MCF 10A (cell line): ENCODE measurements around the gene OR4F6. TPM values are rescaled to one million over a fixed set of nuclear protein-coding genes. Genes with fewer than 3 reads are reported as not detected.

Source experiments
- BruUV-seq: library from RNA; stranded (reverse); fragments of 400-500 nt; replicated peaks from 2 replicates; lab custom pipeline; 2021; lab: Mats Ljungman, UMichigan
- CTCF ChIA-PET: fragments of 300-600 bp; sonication (Branson Sonifier 250); formaldehyde crosslinking; extraction: SDS; loops from one replicate; lab custom pipeline; 2021; ENCODE audit warnings: antibody characterized with exemption, inconsistent platforms; lab: Yijun Ruan, JAX
- POLR2A ChIA-PET: fragments of 300-600, 350-650 bp; sonication (Branson Sonifier 250); formaldehyde crosslinking; extraction: SDS; loops from one replicate; lab custom pipeline; 2020; ENCODE audit warnings: antibody characterized with exemption, inconsistent platforms; lab: Yijun Ruan, JAX
- DNase-seq: peaks from one replicate; pipeline ENCODE4 v3.0.0-alpha.2; 2018; ENCODE audit not compliant: unreplicated experiment
- H3K27ac Mint-ChIP-seq: one replicate; pipeline ENCODE4 v1.8.0; 2022; ENCODE audit warnings: mild to moderate bottlenecking, low read depth, mixed read lengths; ENCODE audit not compliant: unreplicated experiment
- H3K27me3 Mint-ChIP-seq: one replicate; pipeline ENCODE4 v1.8.0; 2022; ENCODE audit warnings: mixed read lengths; ENCODE audit not compliant: insufficient read depth, unreplicated experiment
- H3K36me3 Mint-ChIP-seq: one replicate; pipeline ENCODE4 v1.8.0; 2022; ENCODE audit warnings: mild to moderate bottlenecking, moderate library complexity, mixed read lengths; ENCODE audit not compliant: insufficient read depth, unreplicated experiment
- H3K4me1 Mint-ChIP-seq: one replicate; pipeline ENCODE4 v1.8.0; 2022; ENCODE audit warnings: mixed read lengths; ENCODE audit not compliant: insufficient read depth, unreplicated experiment
- H3K4me3 Mint-ChIP-seq: one replicate; pipeline ENCODE4 v1.8.0; 2022; ENCODE audit warnings: mild to moderate bottlenecking, moderate library complexity, mixed read lengths; ENCODE audit not compliant: unreplicated experiment
- H3K9me3 Mint-ChIP-seq: one replicate; pipeline ENCODE4 v1.8.0; 2022; ENCODE audit warnings: mixed read lengths; ENCODE audit not compliant: unreplicated experiment
- CTCF ChIP-seq: fragments of 200-600 bp; IDR thresholded peaks from one replicate; pipeline ENCODE4 v1.8.0; 2022; ENCODE audit warnings: antibody characterized with exemption, mild to moderate bottlenecking; ENCODE audit not compliant: unreplicated experiment
- intact Hi-C: fragments of 100-400 bp; cut with micrococcal nuclease; formaldehyde crosslinking; loops from 2 replicates; pipeline ENCODE4 v1.14.1; 2022
- total RNA-seq: library from RNA; stranded (reverse); gene quantifications from 2 replicates; pipeline ENCODE4 v1.2.3, GENCODE V29; 2022

The OR4F6 gene
- total RNA-seq, 1 experiment from 2014 or later: not detected

- BruUV-seq: no TSS peak
- POLR2A ChIA-PET: interaction anchor here (0.6 to 0.9 kb wide), 2 partner anchors 13 to 81 kb away, joined by 3 read pairs; no protein-coding TSS in a partner anchor
- Mint-ChIP-seq H3K4me1 (no peaks in the 10 kb centered on the region), H3K9me3 (no peaks in the 10 kb centered on the region), H3K27ac (no peak overlapping the region), H3K4me3 (no peak overlapping the region), H3K36me3 (no peaks in the 10 kb centered on the region), H3K27me3 (peaks cover 54% of the 10 kb centered on the region)
- no peak for TF ChIP-seq CTCF
- CTCF ChIA-PET: no interaction called here
- DNase-seq: no peak
- intact Hi-C loops: no loop called here
Measured at GRCh38 chr15:101804375-101804774, 1.1 kb downstream of the OR4F6 start.

GRCh38 chr15:101804941-101805340, 1.6 kb downstream of the OR4F6 start:
- H3K4me3 Mint-ChIP-seq: no peak overlapping the region
- H3K36me3 Mint-ChIP-seq: no peaks in the 10 kb centered on the region
- POLR2A ChIA-PET: interaction anchor here (0.9 kb wide), 1 partner anchor 13 kb away, joined by 3 read pairs; no protein-coding TSS in a partner anchor
- no peak for DNase-seq
- CTCF ChIA-PET: no interaction called here
- H3K9me3 Mint-ChIP-seq: no peaks in the 10 kb centered on the region
- intact Hi-C loops: no loop called here
- TF ChIP-seq CTCF: no peak
- H3K27me3 Mint-ChIP-seq: peaks cover 48% of the 10 kb centered on the region
- no TSS peak for BruUV-seq
- H3K27ac Mint-ChIP-seq: no peak overlapping the region
- no peaks in the 10 kb centered on the region for H3K4me1 Mint-ChIP-seq

GRCh38 chr15:101805605-101806345, 2.5 kb downstream of the OR4F6 start:
- intact Hi-C loops: no loop called here
- Mint-ChIP-seq H3K4me3 (no peak overlapping the region), H3K27ac (no peak overlapping the region), H3K36me3 (no peaks in the 10 kb centered on the region), H3K27me3 (peaks cover 51% of the 10 kb centered on the region), H3K4me1 (no peaks in the 10 kb centered on the region), H3K9me3 (no peaks in the 10 kb centered on the region)
- CTCF ChIA-PET: no interaction called here
- TF ChIP-seq CTCF: no peak
- DNase-seq: no peak
- POLR2A ChIA-PET: no interaction called here
- BruUV-seq: no TSS peak

GRCh38 chr15:101807345-101807945, 4.1 kb downstream of the OR4F6 start:
- TF ChIP-seq CTCF: no peak
- intact Hi-C loops: no loop called here
- Mint-ChIP-seq H3K9me3 (no peaks in the 10 kb centered on the region), H3K27me3 (peaks cover 65% of the 10 kb centered on the region), H3K4me3 (no peak overlapping the region), H3K4me1 (no peaks in the 10 kb centered on the region), H3K27ac (no peak overlapping the region), H3K36me3 (no peaks in the 10 kb centered on the region)
- CTCF ChIA-PET: no interaction called here
- BruUV-seq: no TSS peak
- POLR2A ChIA-PET: no interaction called here
- no peak for DNase-seq
